Astrocyte (in vitro differentiated cells and primary cell): Measurements from ENCODE around the gene FZD10.

Source experiments
- CTCF ChIP-seq: IDR thresholded peaks from 2 replicates; pipeline ENCODE4 v1.5.1; 2011; ENCODE audit warnings: low read depth, mild to moderate bottlenecking, inconsistent platforms, low read length, moderate library complexity; ENCODE audit not compliant: insufficient read depth
- EZH2 ChIP-seq: IDR thresholded peaks from 2 replicates; pipeline ENCODE4 v1.6.1; 2012; ENCODE audit warnings: mild to moderate bottlenecking, low read length, inconsistent platforms; ENCODE audit not compliant: insufficient read depth

GRCh38 chr12:130212384-130212989 is 50.2 kb downstream of the FZD10 start:
- TF ChIP-seq CTCF (no peak), EZH2 (no peak)
